C4-2B (cell line): ENCODE measurements around the gene PIP5KL1.

ENCODE experiments used
- CTCF ChIP-seq: fragments of 450-650 bp; conservative IDR thresholded peaks from 2 replicates; pipeline ENCODE4 v1.5.1; 2017; ENCODE audit warnings: mild to moderate bottlenecking
- ZFX ChIP-seq: fragments of 450-650 bp; IDR thresholded peaks from 2 replicates; pipeline ENCODE4 v1.6.1; 2017

DNA sequence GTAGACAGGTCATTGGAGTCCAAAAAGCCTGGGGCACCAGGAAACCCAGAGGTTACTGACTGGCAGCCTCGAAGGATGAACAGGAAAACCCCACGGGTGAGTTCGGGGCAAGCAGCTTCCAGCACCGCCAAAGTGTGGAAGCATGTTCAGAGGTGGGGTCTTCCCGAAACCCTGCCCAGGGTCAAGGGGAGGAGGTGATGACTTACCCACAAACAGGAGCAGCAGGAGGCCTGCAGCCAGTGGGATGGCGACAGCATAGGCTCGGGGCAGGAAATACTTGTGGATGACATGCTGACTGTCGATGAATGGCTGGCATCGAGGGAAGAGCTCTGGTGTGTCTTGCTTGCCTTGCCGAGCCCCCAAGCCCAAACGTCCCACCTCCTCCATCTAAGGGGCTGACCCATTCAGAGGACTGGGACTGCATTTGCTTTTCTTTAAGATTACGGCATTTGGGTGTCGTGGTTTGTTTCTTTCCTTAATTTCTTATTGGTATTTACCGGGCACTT lies 5.8 kb upstream of the PIP5KL1 start:
- TF ChIP-seq CTCF (no peak), ZFX (no peak)
